HEK293 (cell line): Measurements from ENCODE around the gene PRDX2.
A peak's percentile ranks its signal among the peaks of the same experiment; 100 is the strongest.

Source experiments
- MZF1 ChIP-seq: fragments of 450-650 bp; formaldehyde crosslinking; IDR thresholded peaks from 2 replicates; pipeline ENCODE4 v1.5.1; 2017; ENCODE audit warnings: missing biosample characterization, missing genetic modification characterization, borderline replicate concordance
- OSR2 ChIP-seq: fragments of 450-650 bp; formaldehyde crosslinking; IDR thresholded peaks from 2 replicates; pipeline ENCODE4 v1.5.1; 2016; ENCODE audit warnings: missing biosample characterization, missing genetic modification characterization
- SALL2 ChIP-seq: fragments of 450-650 bp; formaldehyde crosslinking; IDR thresholded peaks from 2 replicates; pipeline ENCODE4 v1.5.0; 2017; ENCODE audit warnings: missing biosample characterization, mild to moderate bottlenecking, missing genetic modification characterization, borderline replicate concordance
- SETDB1 ChIP-seq: IDR thresholded peaks from one replicate; pipeline ENCODE4 v1.6.1; 2017; ENCODE audit warnings: mild to moderate bottlenecking, low read length, moderate library complexity, mixed read lengths; ENCODE audit not compliant: insufficient read length
- SP7 ChIP-seq: fragments of 450-650 bp; formaldehyde crosslinking; IDR thresholded peaks from 2 replicates; pipeline ENCODE4 v1.5.1; 2016; ENCODE audit warnings: missing biosample characterization, missing genetic modification characterization
- WT1 ChIP-seq: fragments of 450-650 bp; formaldehyde crosslinking; IDR thresholded peaks from 2 replicates; pipeline ENCODE4 v1.5.1; 2016; ENCODE audit warnings: missing biosample characterization, missing genetic modification characterization
- ZIC2 ChIP-seq: fragments of 450-650 bp; formaldehyde crosslinking; IDR thresholded peaks from 2 replicates; pipeline ENCODE4 v1.5.1; 2016; ENCODE audit warnings: missing biosample characterization, missing genetic modification characterization
- ZNF133 ChIP-seq: fragments of 450-650 bp; formaldehyde crosslinking; IDR thresholded peaks from 2 replicates; pipeline ENCODE4 v1.5.1; 2016; ENCODE audit warnings: missing biosample characterization, missing genetic modification characterization
- ZNF175 ChIP-seq: fragments of 450-650 bp; formaldehyde crosslinking; IDR thresholded peaks from 2 replicates; pipeline ENCODE4 v1.5.1; 2016; ENCODE audit warnings: missing biosample characterization, missing genetic modification characterization
- ZNF19 ChIP-seq: fragments of 450-650 bp; formaldehyde crosslinking; IDR thresholded peaks from 2 replicates; pipeline ENCODE4; 2016; ENCODE audit warnings: missing biosample characterization, missing genetic modification characterization, low read depth
- ZNF2 ChIP-seq: fragments of 450-650 bp; formaldehyde crosslinking; IDR thresholded peaks from 2 replicates; pipeline ENCODE4 v1.5.1; 2016; ENCODE audit warnings: missing biosample characterization, missing genetic modification characterization
- ZNF391 ChIP-seq: fragments of 450-650 bp; formaldehyde crosslinking; IDR thresholded peaks from 2 replicates; pipeline ENCODE4 v1.5.1; 2016; ENCODE audit warnings: low read depth, missing biosample characterization, missing genetic modification characterization, borderline replicate concordance
- ZNF416 ChIP-seq: fragments of 450-650 bp; formaldehyde crosslinking; IDR thresholded peaks from 2 replicates; pipeline ENCODE4 v1.5.1; 2016; ENCODE audit warnings: missing biosample characterization, missing genetic modification characterization
- ZNF433 ChIP-seq: fragments of 450-650 bp; formaldehyde crosslinking; IDR thresholded peaks from 2 replicates; pipeline ENCODE4 v1.5.1; 2016; ENCODE audit warnings: missing biosample characterization, missing genetic modification characterization, low read depth
- ZNF621 ChIP-seq: fragments of 450-650 bp; formaldehyde crosslinking; IDR thresholded peaks from 2 replicates; pipeline ENCODE4 v1.5.1; 2017; ENCODE audit warnings: missing biosample characterization, missing genetic modification characterization
- ZNF623 ChIP-seq: fragments of 450-650 bp; formaldehyde crosslinking; IDR thresholded peaks from 2 replicates; pipeline ENCODE4 v1.5.1; 2016; ENCODE audit warnings: missing biosample characterization, missing genetic modification characterization
- ZNF629 ChIP-seq: fragments of 450-650 bp; formaldehyde crosslinking; IDR thresholded peaks from 2 replicates; pipeline ENCODE4 v1.5.1; 2017; ENCODE audit warnings: missing biosample characterization, missing genetic modification characterization
- ZNF707 ChIP-seq: fragments of 450-650 bp; formaldehyde crosslinking; IDR thresholded peaks from 2 replicates; pipeline ENCODE4 v1.5.1; 2016; ENCODE audit warnings: missing biosample characterization, missing genetic modification characterization
- ZNF76 ChIP-seq: fragments of 450-650 bp; formaldehyde crosslinking; IDR thresholded peaks from 2 replicates; pipeline ENCODE4; 2016; ENCODE audit warnings: low read depth, missing biosample characterization, missing genetic modification characterization, borderline replicate concordance
- ZXDB ChIP-seq: fragments of 450-650 bp; formaldehyde crosslinking; IDR thresholded peaks from 2 replicates; pipeline ENCODE4 v1.5.1; 2016; ENCODE audit warnings: missing biosample characterization, missing genetic modification characterization
- TF ChIP-seq, protein P1 (sequence below): fragments of 450-650 bp; formaldehyde crosslinking; IDR thresholded peaks from 2 replicates; pipeline ENCODE4 v1.5.1; 2016; ENCODE audit warnings: missing biosample characterization, missing genetic modification characterization
- TF ChIP-seq, protein P2 (sequence below): fragments of 450-650 bp; formaldehyde crosslinking; IDR thresholded peaks from 2 replicates; pipeline ENCODE4 v1.5.1; 2016; ENCODE audit warnings: missing biosample characterization, missing genetic modification characterization
- TF ChIP-seq, protein P3 (sequence below): fragments of 450-650 bp; formaldehyde crosslinking; IDR thresholded peaks from 2 replicates; pipeline ENCODE4 v1.5.1; 2016; ENCODE audit warnings: missing biosample characterization, missing genetic modification characterization, borderline replicate concordance
- TF ChIP-seq, protein P4 (sequence below): fragments of 450-650 bp; formaldehyde crosslinking; IDR thresholded peaks from 2 replicates; pipeline ENCODE4 v1.5.1; 2016; ENCODE audit warnings: missing biosample characterization, missing genetic modification characterization
- TF ChIP-seq, protein P5 (sequence below): fragments of 450-650 bp; formaldehyde crosslinking; IDR thresholded peaks from 2 replicates; pipeline ENCODE4 v1.5.1; 2016; ENCODE audit warnings: missing biosample characterization, missing genetic modification characterization
- TF ChIP-seq, protein P6 (sequence below): fragments of 450-650 bp; formaldehyde crosslinking; IDR thresholded peaks from 2 replicates; pipeline ENCODE4 v1.5.1; 2016; ENCODE audit warnings: missing biosample characterization, missing genetic modification characterization
- TF ChIP-seq, protein P7 (sequence below): sonication (generic); formaldehyde crosslinking; IDR thresholded peaks from 2 replicates; pipeline ENCODE4 v1.8.1; 2022; ENCODE audit warnings: mild to moderate bottlenecking, moderate library complexity, missing genetic modification reagents
- TF ChIP-seq, protein P8 (sequence below): fragments of 450-650 bp; formaldehyde crosslinking; IDR thresholded peaks from 2 replicates; pipeline ENCODE4 v1.5.1; 2016; ENCODE audit warnings: missing biosample characterization, missing genetic modification characterization, low read depth

The PRDX2 gene

DNA sequence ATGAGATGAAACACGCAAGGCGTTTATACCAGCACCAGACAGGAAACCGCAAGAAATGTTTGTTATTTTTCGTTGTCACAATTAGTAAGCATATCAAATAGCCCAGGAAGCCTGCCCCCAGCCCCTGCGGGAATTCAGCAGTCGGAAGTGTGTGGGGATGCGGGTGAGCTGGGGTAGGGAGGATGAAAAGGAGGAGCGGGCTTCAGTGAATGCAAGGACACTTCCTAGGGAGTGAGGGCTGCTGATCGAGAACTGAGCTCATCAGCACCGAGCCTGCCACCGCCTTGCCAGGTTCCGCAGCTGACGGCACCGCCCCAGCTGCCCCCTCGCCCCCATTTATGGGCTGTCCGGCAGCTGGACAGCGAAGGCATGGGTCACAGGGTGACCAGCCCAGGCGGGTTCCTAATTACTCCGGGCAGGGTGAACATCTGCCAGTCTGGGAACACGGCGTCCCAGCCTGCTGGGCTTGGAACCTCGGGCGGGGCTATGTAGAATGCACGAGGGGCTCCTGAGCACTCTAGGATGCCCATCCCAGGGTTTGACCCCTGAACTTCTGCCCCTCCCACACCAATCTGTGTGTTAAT lies 51.6 kb downstream of the PRDX2 start (continued):
- TF ChIP-seq, protein P1, sequence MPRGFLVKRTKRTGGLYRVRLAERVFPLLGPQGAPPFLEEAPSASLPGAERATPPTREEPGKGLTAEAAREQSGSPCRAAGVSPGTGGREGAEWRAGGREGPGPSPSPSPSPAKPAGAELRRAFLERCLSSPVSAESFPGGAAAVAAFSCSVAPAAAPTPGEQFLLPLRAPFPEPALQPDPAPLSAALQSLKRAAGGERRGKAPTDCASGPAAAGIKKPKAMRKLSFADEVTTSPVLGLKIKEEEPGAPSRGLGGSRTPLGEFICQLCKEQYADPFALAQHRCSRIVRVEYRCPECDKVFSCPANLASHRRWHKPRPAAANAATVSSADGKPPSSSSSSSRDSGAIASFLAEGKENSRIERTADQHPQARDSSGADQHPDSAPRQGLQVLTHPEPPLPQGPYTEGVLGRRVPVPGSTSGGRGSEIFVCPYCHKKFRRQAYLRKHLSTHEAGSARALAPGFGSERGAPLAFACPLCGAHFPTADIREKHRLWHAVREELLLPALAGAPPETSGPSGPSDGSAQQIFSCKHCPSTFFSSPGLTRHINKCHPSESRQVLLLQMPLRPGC (tag by site-specific recombination): peak; percentile 46; the same call in 1 of the 2 replicates
- TF ChIP-seq ZNF175: no peak
- no peak for TF ChIP-seq SETDB1
- TF ChIP-seq ZNF433 (tag by site-specific recombination): no peak
- TF ChIP-seq, protein P2, sequence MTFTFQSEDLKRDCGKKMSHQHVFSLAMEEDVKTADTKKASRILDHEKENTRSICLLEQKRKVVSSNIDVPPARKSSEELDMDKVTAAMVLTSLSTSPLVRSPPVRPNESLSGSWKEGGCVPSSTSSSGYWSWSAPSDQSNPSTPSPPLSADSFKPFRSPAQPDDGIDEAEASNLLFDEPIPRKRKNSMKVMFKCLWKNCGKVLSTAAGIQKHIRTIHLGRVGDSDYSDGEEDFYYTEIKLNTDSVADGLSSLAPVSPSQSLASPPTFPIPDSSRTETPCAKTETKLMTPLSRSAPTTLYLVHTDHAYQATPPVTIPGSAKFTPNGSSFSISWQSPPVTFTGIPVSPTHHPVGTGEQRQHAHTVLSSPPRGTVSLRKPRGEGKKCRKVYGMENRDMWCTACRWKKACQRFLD: no peak
- peak; percentile 29; the same call in 1 of the 2 replicates for TF ChIP-seq SP7 (tag by site-specific recombination)
- no peak for TF ChIP-seq ZNF2
- TF ChIP-seq, protein P3, sequence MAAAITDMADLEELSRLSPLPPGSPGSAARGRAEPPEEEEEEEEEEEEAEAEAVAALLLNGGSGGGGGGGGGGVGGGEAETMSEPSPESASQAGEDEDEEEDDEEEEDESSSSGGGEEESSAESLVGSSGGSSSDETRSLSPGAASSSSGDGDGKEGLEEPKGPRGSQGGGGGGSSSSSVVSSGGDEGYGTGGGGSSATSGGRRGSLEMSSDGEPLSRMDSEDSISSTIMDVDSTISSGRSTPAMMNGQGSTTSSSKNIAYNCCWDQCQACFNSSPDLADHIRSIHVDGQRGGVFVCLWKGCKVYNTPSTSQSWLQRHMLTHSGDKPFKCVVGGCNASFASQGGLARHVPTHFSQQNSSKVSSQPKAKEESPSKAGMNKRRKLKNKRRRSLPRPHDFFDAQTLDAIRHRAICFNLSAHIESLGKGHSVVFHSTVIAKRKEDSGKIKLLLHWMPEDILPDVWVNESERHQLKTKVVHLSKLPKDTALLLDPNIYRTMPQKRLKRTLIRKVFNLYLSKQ (tag by site-specific recombination): no peak
- TF ChIP-seq ZNF623 (tag by site-specific recombination): no peak
- peak; percentile 59; the same call in 1 of the 2 replicates for TF ChIP-seq ZXDB (tag by site-specific recombination)
- TF ChIP-seq ZNF391 (tag by site-specific recombination): no peak
- TF ChIP-seq ZIC2 (tag by site-specific recombination): peak; percentile 74
- no peak for TF ChIP-seq ZNF416 (tag by site-specific recombination)
- TF ChIP-seq SALL2 (tag by site-specific recombination): no peak
- TF ChIP-seq, protein P4, sequence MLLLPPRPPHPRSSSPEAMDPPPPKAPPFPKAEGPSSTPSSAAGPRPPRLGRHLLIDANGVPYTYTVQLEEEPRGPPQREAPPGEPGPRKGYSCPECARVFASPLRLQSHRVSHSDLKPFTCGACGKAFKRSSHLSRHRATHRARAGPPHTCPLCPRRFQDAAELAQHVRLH (tag by site-specific recombination): no peak
- no peak for TF ChIP-seq ZNF133 (tag by site-specific recombination)
- TF ChIP-seq MZF1: no peak
- TF ChIP-seq ZNF76 (tag by site-specific recombination): no peak
- TF ChIP-seq, protein P5, sequence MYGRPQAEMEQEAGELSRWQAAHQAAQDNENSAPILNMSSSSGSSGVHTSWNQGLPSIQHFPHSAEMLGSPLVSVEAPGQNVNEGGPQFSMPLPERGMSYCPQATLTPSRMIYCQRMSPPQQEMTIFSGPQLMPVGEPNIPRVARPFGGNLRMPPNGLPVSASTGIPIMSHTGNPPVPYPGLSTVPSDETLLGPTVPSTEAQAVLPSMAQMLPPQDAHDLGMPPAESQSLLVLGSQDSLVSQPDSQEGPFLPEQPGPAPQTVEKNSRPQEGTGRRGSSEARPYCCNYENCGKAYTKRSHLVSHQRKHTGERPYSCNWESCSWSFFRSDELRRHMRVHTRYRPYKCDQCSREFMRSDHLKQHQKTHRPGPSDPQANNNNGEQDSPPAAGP: peak; percentile 95
- peak; percentile 90 for TF ChIP-seq WT1
- peak; percentile 49; the same call in 1 of the 2 replicates for TF ChIP-seq ZNF629 (tag by site-specific recombination)
- TF ChIP-seq ZNF19 (tag by site-specific recombination): no peak
- peak; percentile 83 for TF ChIP-seq OSR2 (tag by site-specific recombination)
- TF ChIP-seq, protein P6, sequence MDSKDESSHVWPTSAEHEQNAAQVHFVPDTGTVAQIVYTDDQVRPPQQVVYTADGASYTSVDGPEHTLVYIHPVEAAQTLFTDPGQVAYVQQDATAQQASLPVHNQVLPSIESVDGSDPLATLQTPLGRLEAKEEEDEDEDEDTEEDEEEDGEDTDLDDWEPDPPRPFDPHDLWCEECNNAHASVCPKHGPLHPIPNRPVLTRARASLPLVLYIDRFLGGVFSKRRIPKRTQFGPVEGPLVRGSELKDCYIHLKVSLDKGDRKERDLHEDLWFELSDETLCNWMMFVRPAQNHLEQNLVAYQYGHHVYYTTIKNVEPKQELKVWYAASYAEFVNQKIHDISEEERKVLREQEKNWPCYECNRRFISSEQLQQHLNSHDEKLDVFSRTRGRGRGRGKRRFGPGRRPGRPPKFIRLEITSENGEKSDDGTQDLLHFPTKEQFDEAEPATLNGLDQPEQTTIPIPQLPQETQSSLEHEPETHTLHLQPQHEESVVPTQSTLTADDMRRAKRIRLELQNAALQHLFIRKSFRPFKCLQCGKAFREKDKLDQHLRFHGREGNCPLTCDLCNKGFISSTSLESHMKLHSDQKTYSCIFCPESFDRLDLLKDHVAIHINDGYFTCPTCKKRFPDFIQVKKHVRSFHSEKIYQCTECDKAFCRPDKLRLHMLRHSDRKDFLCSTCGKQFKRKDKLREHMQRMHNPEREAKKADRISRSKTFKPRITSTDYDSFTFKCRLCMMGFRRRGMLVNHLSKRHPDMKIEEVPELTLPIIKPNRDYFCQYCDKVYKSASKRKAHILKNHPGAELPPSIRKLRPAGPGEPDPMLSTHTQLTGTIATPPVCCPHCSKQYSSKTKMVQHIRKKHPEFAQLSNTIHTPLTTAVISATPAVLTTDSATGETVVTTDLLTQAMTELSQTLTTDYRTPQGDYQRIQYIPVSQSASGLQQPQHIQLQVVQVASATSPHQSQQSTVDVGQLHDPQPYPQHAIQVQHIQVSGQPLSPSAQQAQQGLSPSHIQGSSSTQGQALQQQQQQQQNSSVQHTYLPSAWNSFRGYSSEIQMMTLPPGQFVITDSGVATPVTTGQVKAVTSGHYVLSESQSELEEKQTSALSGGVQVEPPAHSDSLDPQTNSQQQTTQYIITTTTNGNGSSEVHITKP (tag by site-specific recombination): peak; percentile 37; the same call in 1 of the 2 replicates
- TF ChIP-seq, protein P7, sequence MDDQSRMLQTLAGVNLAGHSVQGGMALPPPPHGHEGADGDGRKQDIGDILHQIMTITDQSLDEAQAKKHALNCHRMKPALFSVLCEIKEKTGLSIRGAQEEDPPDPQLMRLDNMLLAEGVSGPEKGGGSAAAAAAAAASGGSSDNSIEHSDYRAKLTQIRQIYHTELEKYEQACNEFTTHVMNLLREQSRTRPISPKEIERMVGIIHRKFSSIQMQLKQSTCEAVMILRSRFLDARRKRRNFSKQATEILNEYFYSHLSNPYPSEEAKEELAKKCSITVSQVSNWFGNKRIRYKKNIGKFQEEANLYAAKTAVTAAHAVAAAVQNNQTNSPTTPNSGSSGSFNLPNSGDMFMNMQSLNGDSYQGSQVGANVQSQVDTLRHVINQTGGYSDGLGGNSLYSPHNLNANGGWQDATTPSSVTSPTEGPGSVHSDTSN (CRISPR knock-in tag): no peak
- TF ChIP-seq ZNF707: no peak
- TF ChIP-seq, protein P8, sequence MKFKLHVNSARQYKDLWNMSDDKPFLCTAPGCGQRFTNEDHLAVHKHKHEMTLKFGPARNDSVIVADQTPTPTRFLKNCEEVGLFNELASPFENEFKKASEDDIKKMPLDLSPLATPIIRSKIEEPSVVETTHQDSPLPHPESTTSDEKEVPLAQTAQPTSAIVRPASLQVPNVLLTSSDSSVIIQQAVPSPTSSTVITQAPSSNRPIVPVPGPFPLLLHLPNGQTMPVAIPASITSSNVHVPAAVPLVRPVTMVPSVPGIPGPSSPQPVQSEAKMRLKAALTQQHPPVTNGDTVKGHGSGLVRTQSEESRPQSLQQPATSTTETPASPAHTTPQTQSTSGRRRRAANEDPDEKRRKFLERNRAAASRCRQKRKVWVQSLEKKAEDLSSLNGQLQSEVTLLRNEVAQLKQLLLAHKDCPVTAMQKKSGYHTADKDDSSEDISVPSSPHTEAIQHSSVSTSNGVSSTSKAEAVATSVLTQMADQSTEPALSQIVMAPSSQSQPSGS (tag by site-specific recombination): no peak
- TF ChIP-seq ZNF621 (tag by site-specific recombination): no peak
